ENCODE measurements around the gene TPGS2. TPM values are rescaled to one million over a fixed set of nuclear protein-coding genes. Genes with fewer than 3 reads are reported as not detected.
A peak's percentile ranks its signal among the peaks of the same experiment; 100 is the strongest.

The TPGS2 gene
- total and polyA plus RNA-seq, 2 of the 13 experiments (the other 11 are each of a cell fraction or from before 2014, with no cell fraction given): 73.3 to 137 TPM

- TF ChIP-seq KLF15 (CRISPR knock-in tag; IDR thresholded peaks at IDR 0.05; ENCODE audit: borderline replicate concordance) (peak; percentile 71; the same call in 1 of the 2 replicates), ZNF256 (CRISPR knock-in tag; conservative IDR thresholded peaks at IDR 0.05) (no peak), TARDBP (CRISPR knock-in tag; IDR thresholded peaks at IDR 0.05) (peak; percentile 46; the same call in 1 of the 2 replicates), ZBTB38 (CRISPR knock-in tag; IDR thresholded peaks at IDR 0.05) (peak; percentile 41; the same call in 1 of the 2 replicates), PRPF4 (IDR thresholded peaks at IDR 0.05; ENCODE audit: low read depth, low read length, poor library complexity, severe bottlenecking) (no peak), ZZZ3 (CRISPR knock-in tag; IDR thresholded peaks at IDR 0.05; ENCODE audit: borderline replicate concordance) (peak; percentile 55; the same call in 1 of the 2 replicates), TBX3 (IDR thresholded peaks at IDR 0.05; ENCODE audit: borderline replicate concordance) (no peak), GATAD1 (CRISPR knock-in tag; IDR thresholded peaks at IDR 0.05) (peak; percentile 24; the same call in 1 of the 2 replicates), DNMT1 (CRISPR knock-in tag; IDR thresholded peaks at IDR 0.05) (peak; percentile 92), RXRB (CRISPR knock-in tag; IDR thresholded peaks at IDR 0.05; ENCODE audit: borderline replicate concordance) (no peak), SIX4 (CRISPR knock-in tag; IDR thresholded peaks at IDR 0.05) (no peak), EP300 (IDR thresholded peaks at IDR 0.05; ENCODE audit: low read depth in 2 of 2, low read length in 2 of 2) (no peak), EP300 (CRISPR knock-in tag; IDR thresholded peaks at IDR 0.05; ENCODE audit: borderline replicate concordance) (peak; percentile 10; the same call in 1 of the 2 replicates), UBTF (CRISPR knock-in tag; IDR thresholded peaks at IDR 0.05) (peak; percentile 61), ZNF207 (IDR thresholded peaks at IDR 0.05; ENCODE audit: borderline replicate concordance) (no peak), GLI4 (CRISPR knock-in tag; IDR thresholded peaks at IDR 0.05; ENCODE audit: borderline replicate concordance) (0 out of 2 replicates have a peak, but pooled peaks have one; percentile 51), U2AF1 (optimal IDR thresholded peaks at IDR 0.05; ENCODE audit: low read depth, low read length) (peak; percentile 23), KAT2B (IDR thresholded peaks at IDR 0.05; ENCODE audit: borderline replicate concordance, low read depth, low read length) (no peak), ZSCAN29 (CRISPR knock-in tag; conservative IDR thresholded peaks at IDR 0.05) (peak; percentile 73), THRA (CRISPR knock-in tag; IDR thresholded peaks at IDR 0.05; ENCODE audit: borderline replicate concordance) (no peak), ZFP37 (CRISPR knock-in tag; IDR thresholded peaks at IDR 0.05; ENCODE audit: borderline replicate concordance) (no peak), AKAP8 (CRISPR knock-in tag; IDR thresholded peaks at IDR 0.05) (no peak)
- TF ChIP-seq, protein P1, sequence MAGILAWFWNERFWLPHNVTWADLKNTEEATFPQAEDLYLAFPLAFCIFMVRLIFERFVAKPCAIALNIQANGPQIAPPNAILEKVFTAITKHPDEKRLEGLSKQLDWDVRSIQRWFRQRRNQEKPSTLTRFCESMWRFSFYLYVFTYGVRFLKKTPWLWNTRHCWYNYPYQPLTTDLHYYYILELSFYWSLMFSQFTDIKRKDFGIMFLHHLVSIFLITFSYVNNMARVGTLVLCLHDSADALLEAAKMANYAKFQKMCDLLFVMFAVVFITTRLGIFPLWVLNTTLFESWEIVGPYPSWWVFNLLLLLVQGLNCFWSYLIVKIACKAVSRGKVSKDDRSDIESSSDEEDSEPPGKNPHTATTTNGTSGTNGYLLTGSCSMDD (CRISPR knock-in tag; IDR thresholded peaks at IDR 0.05): no peak
- TF ChIP-seq, protein P2, sequence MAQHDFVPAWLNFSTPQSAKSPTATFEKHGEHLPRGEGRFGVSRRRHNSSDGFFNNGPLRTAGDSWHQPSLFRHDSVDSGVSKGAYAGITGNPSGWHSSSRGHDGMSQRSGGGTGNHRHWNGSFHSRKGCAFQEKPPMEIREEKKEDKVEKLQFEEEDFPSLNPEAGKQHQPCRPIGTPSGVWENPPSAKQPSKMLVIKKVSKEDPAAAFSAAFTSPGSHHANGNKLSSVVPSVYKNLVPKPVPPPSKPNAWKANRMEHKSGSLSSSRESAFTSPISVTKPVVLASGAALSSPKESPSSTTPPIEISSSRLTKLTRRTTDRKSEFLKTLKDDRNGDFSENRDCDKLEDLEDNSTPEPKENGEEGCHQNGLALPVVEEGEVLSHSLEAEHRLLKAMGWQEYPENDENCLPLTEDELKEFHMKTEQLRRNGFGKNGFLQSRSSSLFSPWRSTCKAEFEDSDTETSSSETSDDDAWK (CRISPR knock-in tag; IDR thresholded peaks at IDR 0.05): no peak
Observed at GRCh38 chr18:36828630-36829361, at the start of gene TPGS2, which contains the start of gene KIAA1328 (continued).
